Gastroesophageal sphincter (tissue), 3 donors: ENCODE results near the gene TSPAN10.

ENCODE experiments used
- CTCF ChIP-seq, 4 experiments: fragments of 200-600 bp in 2 of 4; fragments of 450-650 bp in 2 of 4; sonication (generic) in 1 of 4; IDR thresholded peaks; one replicate each; pipeline ENCODE4 v1.5.1; 2017 to 2019; ENCODE audit warnings: antibody characterized with exemption in 4 of 4, mild to moderate bottlenecking in 2 of 4, moderate library complexity in 2 of 4
- POLR2A ChIP-seq, 2 donors: fragments of 450-650 bp; IDR thresholded peaks; one replicate each; pipeline ENCODE4 v1.6.1; 2017; ENCODE audit warnings: antibody characterized with exemption in 2 of 2, mild to moderate bottlenecking in 2 of 2, moderate library complexity in 1 of 2
- POLR2AphosphoS5 ChIP-seq: sonication (generic); formaldehyde crosslinking; IDR thresholded peaks from one replicate; pipeline ENCODE4 v1.6.1; 2017; ENCODE audit warnings: antibody characterized with exemption

GRCh38 chr17:81664051-81664470, 27.1 kb downstream of the TSPAN10 start:
- TF ChIP-seq CTCF (IDR thresholded peaks at IDR 0.05) (no peak), POLR2A (IDR thresholded peaks at IDR 0.05) (no peak), POLR2AphosphoS5 (no peak)
